ENCODE results near the gene OR10W1. TPM values are rescaled to one million over a fixed set of nuclear protein-coding genes. Genes with fewer than 3 reads are reported as not detected.

Gene OR10W1, protein sequence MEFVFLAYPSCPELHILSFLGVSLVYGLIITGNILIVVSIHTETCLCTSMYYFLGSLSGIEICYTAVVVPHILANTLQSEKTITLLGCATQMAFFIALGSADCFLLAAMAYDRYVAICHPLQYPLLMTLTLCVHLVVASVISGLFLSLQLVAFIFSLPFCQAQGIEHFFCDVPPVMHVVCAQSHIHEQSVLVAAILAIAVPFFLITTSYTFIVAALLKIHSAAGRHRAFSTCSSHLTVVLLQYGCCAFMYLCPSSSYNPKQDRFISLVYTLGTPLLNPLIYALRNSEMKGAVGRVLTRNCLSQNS
- not detected for polyA plus RNA-seq (ENCODE audit: insufficient read length in 4 of 4)

DNA sequence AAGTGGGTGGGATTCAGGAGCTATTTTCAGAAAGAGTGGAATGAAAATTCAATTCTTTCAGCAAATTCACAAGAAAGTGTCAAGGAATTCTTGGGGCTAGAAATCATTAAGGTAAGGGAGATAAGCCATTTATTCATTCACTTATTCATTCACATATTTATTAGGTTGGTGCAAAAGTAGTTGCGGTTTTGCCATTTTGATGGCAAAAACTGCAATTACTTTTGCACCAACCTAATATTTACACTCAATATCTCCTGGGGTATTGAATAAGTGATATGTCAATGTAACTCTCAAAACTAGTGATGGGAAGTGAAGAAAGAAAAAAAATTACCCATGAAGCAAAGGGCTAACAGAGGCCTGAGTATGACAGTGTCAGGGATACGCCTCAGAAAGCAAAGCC, at the start of gene OR10W1:
TSS of gene OR10W1 (minus strand) at position 119 of the 400 bp plus-strand sequence. CDS start 402 bp downstream, outside the sequence.
- DNase-seq (ENCODE audit: low read depth in 4 of 4, low spot score in 3 of 4) = no peak

DNA sequence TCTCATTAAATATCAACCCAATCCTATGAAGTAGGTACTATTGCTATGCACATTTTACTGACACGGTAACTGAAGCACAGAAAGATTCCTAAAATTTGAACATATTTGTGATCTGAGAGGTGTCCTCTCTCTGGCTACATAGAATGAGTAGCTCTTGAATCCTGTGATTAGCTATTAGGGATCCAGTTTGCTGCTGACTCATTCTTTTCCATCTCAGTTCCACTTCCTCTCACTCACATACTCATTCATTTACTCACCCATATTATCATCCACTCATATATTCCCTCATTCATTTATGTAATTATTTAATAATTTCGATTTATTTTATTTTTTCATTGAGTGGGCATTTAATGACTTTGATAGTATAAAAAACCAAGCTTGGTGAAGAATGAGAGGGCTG, 48.1 kb upstream of the OR10W1 start:
- DNase-seq (ENCODE audit: low read depth in 4 of 4, low spot score in 3 of 4) = no peak

DNA sequence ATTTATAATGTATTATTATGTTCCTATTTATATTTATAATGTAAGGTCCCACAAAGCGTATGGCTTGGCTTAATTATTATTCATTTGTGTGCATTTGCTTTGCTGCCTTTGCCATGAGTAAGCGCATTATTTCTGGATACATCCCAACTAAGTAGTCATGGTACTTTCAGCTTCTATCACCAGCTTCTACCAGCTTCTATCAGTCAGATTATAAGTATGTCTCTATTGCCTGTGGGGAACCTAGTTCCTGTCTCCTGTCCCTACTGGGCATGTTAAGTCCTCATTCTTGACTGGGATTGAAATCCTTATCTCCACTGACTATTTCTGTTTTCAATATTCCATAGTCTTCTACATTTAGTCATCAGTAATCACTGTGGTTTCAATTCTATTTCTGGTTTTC, 33.5 kb upstream of the OR10W1 start:
- no peak for DNase-seq (ENCODE audit: low read depth in 4 of 4, low spot score in 3 of 4)

DNA sequence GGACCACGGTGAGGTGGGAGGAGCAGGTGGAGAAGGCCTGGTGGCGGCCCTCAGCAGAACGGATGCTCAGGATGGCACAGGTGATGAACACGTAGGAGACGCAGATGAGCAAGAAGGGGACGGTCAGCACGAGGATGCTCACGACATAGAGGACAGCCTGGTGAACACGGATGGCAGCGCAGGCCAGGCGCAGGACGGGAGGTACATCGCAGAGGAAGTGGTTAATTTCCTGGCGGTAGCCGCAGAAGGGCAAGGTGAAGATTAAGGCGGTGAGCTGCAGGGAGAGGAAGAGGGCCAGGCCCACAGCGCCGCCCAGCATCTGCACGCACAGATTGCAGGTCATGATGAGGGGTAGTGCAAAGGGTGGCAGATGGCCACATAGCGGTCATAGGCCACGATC, 24.0 kb upstream of the OR10W1 start:
- DNase-seq (ENCODE audit: low read depth in 4 of 4, low spot score in 3 of 4) = no peak

DNA sequence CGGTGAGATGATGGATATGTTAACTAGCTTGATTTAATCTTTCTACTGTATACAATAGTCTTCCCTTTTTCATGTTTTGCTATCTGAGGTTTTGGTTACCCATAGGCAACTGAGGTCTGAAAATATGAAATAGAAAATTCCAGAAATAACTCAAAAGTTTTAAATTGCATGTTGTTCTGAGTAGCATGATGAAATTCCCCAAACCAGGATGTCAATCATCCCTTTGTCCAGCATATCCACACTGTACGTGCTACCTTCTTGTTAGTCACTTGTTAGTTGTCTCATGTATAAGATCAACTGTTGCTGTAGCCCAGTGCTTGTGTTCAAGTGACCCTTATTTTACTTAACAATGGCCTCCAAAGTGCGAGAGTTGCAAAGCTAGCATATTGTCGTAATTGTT, 21.2 kb upstream of the OR10W1 start:
- no peak for DNase-seq (ENCODE audit: low read depth in 4 of 4, low spot score in 3 of 4)

DNA sequence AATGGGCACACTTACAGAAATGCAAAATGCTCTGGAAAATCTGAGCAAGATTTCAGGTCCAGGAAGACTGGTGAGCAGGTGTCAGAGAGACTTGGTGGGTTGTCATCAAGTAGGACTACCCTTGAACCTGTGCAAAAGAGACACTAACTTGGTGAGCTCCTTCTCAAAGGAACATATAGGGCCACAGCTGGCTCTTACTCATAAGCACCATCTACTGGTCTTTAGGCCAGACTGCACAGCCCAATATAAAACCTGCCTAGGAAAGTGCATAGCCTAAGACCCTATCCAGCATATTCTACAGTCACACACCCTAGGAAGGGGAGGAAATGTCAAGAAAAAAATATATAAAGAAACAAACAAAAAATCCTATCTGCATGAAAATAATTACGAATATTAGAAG, 18.2 kb upstream of the OR10W1 start:
- no peak for DNase-seq (ENCODE audit: low read depth in 4 of 4, low spot score in 3 of 4)

DNA sequence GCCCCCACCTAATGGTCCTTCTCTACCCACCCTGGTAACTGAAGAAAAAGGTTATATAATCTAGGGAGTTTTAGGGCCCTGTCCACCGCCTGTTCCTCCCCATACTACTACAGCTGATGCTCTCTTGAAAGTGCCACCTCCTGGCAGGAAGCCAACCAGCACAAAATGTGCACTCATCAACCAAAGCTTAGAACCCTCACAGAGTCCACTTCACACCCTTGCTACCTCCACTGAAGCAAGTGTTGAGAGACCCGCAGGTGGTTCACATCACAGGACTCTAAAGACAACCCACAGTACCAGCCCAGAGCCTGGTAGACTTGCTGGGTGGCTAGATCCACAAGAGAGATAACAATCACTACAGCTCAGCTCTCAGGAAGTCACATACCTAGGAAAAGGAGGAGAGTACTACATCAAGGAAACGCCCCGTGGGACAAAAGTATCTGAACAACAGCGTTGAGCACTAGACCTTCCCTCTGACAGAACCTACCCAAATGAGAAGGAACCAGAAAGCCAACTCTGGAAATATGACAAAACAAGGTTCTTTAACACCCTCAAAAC, 17.5 kb upstream of the OR10W1 start:
- DNase-seq (ENCODE audit: low read depth in 4 of 4, low spot score in 3 of 4) = no peak

DNA sequence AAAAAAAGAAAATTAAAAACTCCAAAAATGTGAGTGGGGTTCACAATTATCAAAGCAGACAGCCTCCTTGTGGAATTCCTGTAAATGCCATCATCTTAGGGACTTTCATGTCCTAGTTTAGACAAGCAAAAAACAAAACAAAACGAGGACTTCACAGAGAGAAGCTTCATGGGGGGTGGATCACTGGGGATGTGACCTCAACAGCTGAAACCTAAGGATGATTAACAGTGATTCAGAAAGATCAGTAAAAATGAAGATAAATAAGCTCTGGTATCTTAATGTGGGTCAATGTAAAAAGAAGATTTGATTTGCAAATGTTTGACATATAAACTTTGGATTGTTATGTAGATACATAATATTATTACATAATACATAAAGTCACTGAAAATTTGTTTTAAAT, 8.1 kb upstream of the OR10W1 start:
- no peak for DNase-seq (ENCODE audit: low read depth in 4 of 4, low spot score in 3 of 4)

DNA sequence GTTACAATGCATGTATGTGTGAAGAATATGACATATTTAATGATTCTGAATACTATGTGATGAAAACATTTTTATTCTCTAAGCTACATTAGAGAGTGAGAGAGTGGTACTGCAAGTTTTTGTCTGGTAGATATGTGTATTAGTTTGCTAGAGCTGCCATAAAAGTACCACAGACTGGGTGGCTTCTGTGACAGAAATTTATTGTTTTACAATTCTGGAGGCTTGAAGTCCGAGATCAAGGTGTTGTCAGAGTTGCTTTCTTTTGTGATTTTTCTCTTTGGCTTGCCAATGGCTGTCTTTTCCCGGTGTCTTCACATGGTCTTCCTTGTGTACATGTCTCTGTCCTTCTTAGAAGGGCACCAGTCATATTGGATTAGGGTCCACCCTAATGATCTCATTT, 6.9 kb upstream of the OR10W1 start:
- DNase-seq (ENCODE audit: low read depth in 4 of 4, low spot score in 3 of 4) = no peak

DNA sequence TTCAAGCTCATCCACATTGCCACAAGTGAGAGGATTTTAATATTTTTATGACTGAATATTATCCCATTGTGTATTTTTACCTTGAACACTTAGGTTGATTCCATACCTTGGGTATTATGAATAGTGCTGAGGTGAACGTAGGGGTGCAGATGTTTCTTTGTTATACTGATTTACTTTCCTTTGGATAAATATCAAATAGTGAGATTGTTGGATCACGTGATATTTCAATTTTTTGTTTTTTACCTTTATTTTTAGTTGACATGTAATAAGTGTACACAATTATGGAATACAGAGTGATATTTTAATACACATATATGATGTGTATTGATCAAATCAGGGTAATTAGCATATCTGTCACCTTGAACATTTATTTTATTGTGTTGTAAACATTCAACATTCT, 8.1 kb downstream of the OR10W1 start:
- DNase-seq (ENCODE audit: low read depth in 4 of 4, low spot score in 3 of 4) = no peak

DNA sequence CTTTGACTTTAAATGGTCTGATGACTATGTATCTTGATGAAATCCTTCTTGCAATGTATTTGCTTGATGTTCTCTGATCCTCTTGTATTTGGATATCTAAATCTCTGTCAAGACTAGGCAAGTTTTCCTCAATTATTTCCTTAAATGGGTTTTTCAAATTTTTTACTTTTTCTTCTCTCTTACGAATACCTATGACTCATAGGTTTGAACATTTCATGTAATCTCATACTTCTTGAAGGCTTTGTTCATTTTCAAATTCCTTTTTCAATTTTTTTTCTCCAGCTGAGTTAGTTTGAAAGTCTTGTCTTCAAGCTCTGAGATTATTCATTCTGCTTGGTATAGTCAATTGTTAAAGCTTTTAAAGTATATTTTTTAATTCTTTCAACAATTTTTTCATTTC, 13.1 kb downstream of the OR10W1 start:
- no peak for DNase-seq (ENCODE audit: low read depth in 4 of 4, low spot score in 3 of 4)

DNA sequence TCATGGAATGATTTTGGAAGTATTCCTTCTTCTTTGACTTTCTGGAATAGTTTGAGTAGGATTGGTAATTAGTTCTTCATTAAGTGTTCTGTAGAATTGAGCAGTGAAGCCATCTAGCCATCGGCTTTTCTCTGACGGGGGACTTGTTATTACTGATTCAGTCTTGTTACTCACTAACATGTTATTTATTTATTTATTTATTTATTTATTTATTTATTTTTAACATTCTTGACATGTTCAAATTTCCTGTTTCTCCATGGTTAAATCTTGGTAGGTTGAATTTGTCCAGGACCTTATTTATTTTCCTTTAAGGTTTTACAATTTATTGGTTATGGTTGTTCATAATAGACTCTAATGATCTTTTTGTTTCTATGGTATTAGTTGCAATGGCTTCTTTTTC, 24.1 kb downstream of the OR10W1 start:
- no peak for DNase-seq (ENCODE audit: low read depth in 4 of 4, low spot score in 3 of 4)

DNA sequence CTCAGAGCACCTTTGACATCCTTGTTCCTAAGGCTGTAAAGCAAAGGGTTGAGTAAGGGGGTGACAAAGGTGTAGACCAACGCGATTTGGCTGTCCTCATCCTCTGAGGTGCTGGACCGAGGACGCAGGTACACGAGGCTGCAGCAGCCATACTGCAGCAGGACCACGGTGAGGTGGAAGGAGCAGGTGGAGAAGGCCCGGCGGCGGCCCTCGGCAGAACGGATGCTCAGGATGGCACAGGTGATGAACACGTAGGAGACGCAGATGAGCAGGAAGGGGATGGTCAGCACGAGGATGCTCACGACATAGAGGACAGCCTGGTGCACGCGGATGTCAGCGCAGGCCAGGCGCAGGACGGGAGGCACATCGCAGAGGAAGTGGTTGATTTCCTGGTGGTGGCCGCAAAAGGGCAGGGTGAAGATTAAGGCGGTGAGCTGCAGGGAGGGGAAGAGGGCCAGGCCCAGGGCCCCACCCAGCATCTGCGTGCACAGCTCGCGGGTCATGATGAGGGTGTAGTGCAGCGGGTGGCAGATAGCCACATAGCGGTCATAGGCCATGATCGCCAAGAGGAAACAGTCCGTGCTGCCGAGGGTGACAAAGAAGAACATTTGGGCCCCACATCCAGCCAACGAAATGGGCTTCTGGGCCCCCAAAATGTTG, 40.0 kb downstream of the OR10W1 start:
- no peak for DNase-seq (ENCODE audit: low read depth in 4 of 4, low spot score in 3 of 4)

DNA sequence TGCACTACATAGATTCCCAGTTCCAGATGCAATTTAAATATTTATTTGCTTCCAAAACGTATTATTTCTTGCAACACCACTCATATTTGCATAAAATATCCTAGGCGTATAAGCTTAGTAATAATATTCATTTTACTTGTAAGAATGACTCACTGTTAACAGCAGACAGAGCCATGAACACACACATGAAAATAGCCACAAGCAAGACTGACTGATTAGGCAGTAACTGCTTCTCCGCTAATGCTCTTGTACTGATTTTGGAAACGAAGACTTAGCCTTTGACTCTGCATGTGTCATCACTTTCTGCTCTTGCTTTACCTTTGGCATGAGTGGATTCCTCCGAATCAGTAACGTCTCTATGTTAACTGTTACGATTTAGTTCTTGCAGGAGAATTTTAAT, 45.3 kb downstream of the OR10W1 start:
- no peak for DNase-seq (ENCODE audit: low read depth in 4 of 4, low spot score in 3 of 4)

Other genes starting within 250 kb of the OR10W1 start
- not detected for gene OR9Q1, start 244.4 kb downstream of the OR10W1 start, polyA plus RNA-seq (ENCODE audit: insufficient read length in 4 of 4)
- gene OR6Q1, start 237.3 kb downstream of the OR10W1 start, polyA plus RNA-seq (ENCODE audit: insufficient read length in 4 of 4) = not detected
- not detected for gene OR9I1, start 142.7 kb downstream of the OR10W1 start, polyA plus RNA-seq (ENCODE audit: insufficient read length in 4 of 4)
- not detected for gene OR9Q2, start 79.2 kb downstream of the OR10W1 start, polyA plus RNA-seq (ENCODE audit: insufficient read length in 4 of 4)
- gene OR1S2, start 64.1 kb downstream of the OR10W1 start, polyA plus RNA-seq (ENCODE audit: insufficient read length in 4 of 4) = not detected
- gene OR1S1, start 55.5 kb downstream of the OR10W1 start, polyA plus RNA-seq (ENCODE audit: insufficient read length in 4 of 4) = not detected
- gene OR10Q1, start 39.3 kb downstream of the OR10W1 start, polyA plus RNA-seq (ENCODE audit: insufficient read length in 4 of 4) = not detected
- gene OR5B17, start 90.8 kb upstream of the OR10W1 start, polyA plus RNA-seq (ENCODE audit: insufficient read length in 4 of 4) = not detected
- gene OR5B3, start 138.6 kb upstream of the OR10W1 start, polyA plus RNA-seq (ENCODE audit: insufficient read length in 4 of 4) = not detected
- under 1 TPM in 1 of 4 donors, not detected in 3; 0.25 TPM for gene OR5B2, start 159.9 kb upstream of the OR10W1 start, polyA plus RNA-seq (ENCODE audit: insufficient read length in 4 of 4)
- under 1 TPM in 1 of 4 donors, not detected in 3; 0.38 TPM for gene OR5B12, start 174.0 kb upstream of the OR10W1 start, polyA plus RNA-seq (ENCODE audit: insufficient read length in 4 of 4)
- not detected for gene OR5B21, start 239.8 kb upstream of the OR10W1 start, polyA plus RNA-seq (ENCODE audit: insufficient read length in 4 of 4)